ENCODE data around the gene PITHD1.
"Not testable (repeated sequence)": the region's sequence is repeated elsewhere in the genome, so short reads cannot be mapped to it uniquely, and the experiment has no call there.

The PITHD1 gene

GRCh38 chr1:23777979-23778814, at the start of gene PITHD1:
PITHD1 (plus strand) TSS chr1:23778418; CDS start chr1:23778516, 98 bp downstream.
- peak; percentile 83 for DNase-seq

- peak; percentile 56 for DNase-seq
These were observed 45.6 kb upstream of the PITHD1 start for GRCh38 chr1:23732363-23733224.

GRCh38 chr1:23733281-23733680, 44.9 kb upstream of the PITHD1 start:
- not testable (repeated sequence) for DNase-seq

- DNase-seq, result no peak
These were observed 41.6 kb upstream of the PITHD1 start for GRCh38 chr1:23736437-23737134.

- no peak for DNase-seq
These were observed 36.6 kb upstream of the PITHD1 start for GRCh38 chr1:23741609-23742008.

GRCh38 chr1:23742670-23743286, 35.4 kb upstream of the PITHD1 start:
- peak; percentile 13 for DNase-seq

GRCh38 chr1:23743287-23744152, 34.7 kb upstream of the PITHD1 start, which contains the start of gene ELOA:
ELOA (plus strand) TSS chr1:23743471; CDS start chr1:23743504, 33 bp downstream.
- DNase-seq, result peak; percentile 67

- DNase-seq, result peak; percentile 39
These were observed 32.7 kb upstream of the PITHD1 start for GRCh38 chr1:23745515-23745914.

- DNase-seq, result no peak
These were observed 30.2 kb upstream of the PITHD1 start for GRCh38 chr1:23748016-23748415.

GRCh38 chr1:23751050-23751814, 27.0 kb upstream of the PITHD1 start:
- peak; percentile 61 for DNase-seq

- DNase-seq, result no peak
These were observed 26.4 kb upstream of the PITHD1 start for GRCh38 chr1:23751815-23752200.

- no peak for DNase-seq
These were observed 25.3 kb upstream of the PITHD1 start for GRCh38 chr1:23752909-23753308.

GRCh38 chr1:23756676-23757075, 21.5 kb upstream of the PITHD1 start:
- peak; percentile 75 for DNase-seq

- DNase-seq, result no peak
These were observed 20.4 kb upstream of the PITHD1 start for GRCh38 chr1:23757812-23758211.

GRCh38 chr1:23759277-23759676, 18.9 kb upstream of the PITHD1 start:
- no peak for DNase-seq

- no peak for DNase-seq
These were observed 15.1 kb upstream of the PITHD1 start for GRCh38 chr1:23763041-23763577.

GRCh38 chr1:23768733-23769132, 9.5 kb upstream of the PITHD1 start:
- no peak for DNase-seq

- DNase-seq, result peak; percentile 80
These were observed 6.0 kb upstream of the PITHD1 start for GRCh38 chr1:23772049-23772853.

GRCh38 chr1:23772854-23773242, 5.4 kb upstream of the PITHD1 start:
- no peak for DNase-seq

Measured in EL (cell line).